Heart left ventricle (tissue), 16 donors: ENCODE results near the gene SCO1. TPM values are rescaled to one million over a fixed set of nuclear protein-coding genes. Genes with fewer than 3 reads are reported as not detected.

ENCODE experiments used
- ATAC-seq, 4 donors: fragments of 200-7000 bp; cut with Tn5 transposase; one replicate each; pipeline ENCODE4 v1.9.1; 2020 to 2022; ENCODE audit warnings: moderate library complexity in 4 of 4, mild to moderate bottlenecking in 3 of 4, moderate number of reproducible peaks in 1 of 4
- DNase-seq, 5 donors: peaks; one replicate each; pipeline ENCODE4 v3.0.0-alpha.2; 2020
- H3K27ac ChIP-seq, 12 donors: fragments of 200-600 bp; sonication (generic) in 4 of 12; one replicate each; pipeline versions ENCODE4 v1.5.0 to v1.8.0; 2016 to 2022; ENCODE audit warnings: mild to moderate bottlenecking in 2 of 12
- H3K27me3 ChIP-seq, 9 donors: fragments of 200-600 bp; sonication (generic) in 2 of 9; one replicate each; pipeline versions ENCODE4 v1.5.1 to v1.8.0; 2016 to 2022; ENCODE audit warnings: mild to moderate bottlenecking in 3 of 9
- H3K36me3 ChIP-seq, 9 donors: fragments of 200-600 bp; sonication (generic) in 2 of 9; one replicate each; pipeline versions ENCODE4 v1.5.0 to v1.8.0; 2018 to 2022; ENCODE audit warnings: mild to moderate bottlenecking in 2 of 9
- H3K4me1 ChIP-seq, 12 donors: fragments of 200-600 bp; sonication (generic) in 4 of 12; one replicate each; pipeline versions ENCODE4 v1.5.0 to v1.8.0; 2016 to 2022; ENCODE audit warnings: mild to moderate bottlenecking in 3 of 12
- H3K4me3 ChIP-seq, 12 donors: fragments of 200-600 bp; sonication (generic) in 4 of 12; one replicate each; pipeline versions ENCODE4 v1.5.0 to v1.8.0; 2017 to 2022; ENCODE audit warnings: mild to moderate bottlenecking in 9 of 12, moderate library complexity in 4 of 12
- H3K9me3 ChIP-seq, 12 donors: fragments of 200-600 bp; sonication (generic) in 4 of 12; one replicate each; pipeline versions ENCODE4 v1.5.0 to v1.8.0; 2016 to 2022; ENCODE audit warnings: mild to moderate bottlenecking in 1 of 12
- POLR2A ChIP-seq, 2 donors: fragments of 450-650 bp; IDR thresholded peaks; one replicate each; pipeline ENCODE4 v1.6.1; 2017; ENCODE audit warnings: antibody characterized with exemption in 2 of 2, mild to moderate bottlenecking in 2 of 2, moderate library complexity in 2 of 2
- WGBS, 4 donors: extraction: QIAGEN DNeasy Blood & Tissue Kit in 2 of 4; methylation state at CpG; one replicate each; pipeline versions ENCODE4 v1.1.5 to v1.1.7; 2013 to 2018; 5-methylcytosine and 5-hydroxymethylcytosine counted together
- intact Hi-C, 10 donors: fragments of 100-400 bp; cut with DNase I; formaldehyde crosslinking; loops; one replicate each; pipeline versions ENCODE4 v1.11.1 to v1.14.2; 2022
- polyA plus RNA-seq, 2 donors: library from polyadenylated mRNA; stranded (reverse); fragments of 200-250 nt; gene quantifications; one replicate each; pipeline ENCODE4 v1.2.3, GENCODE V29; 2013
- total RNA-seq, 9 donors: library from RNA; depleted of rRNA in 2 of 9; stranded (reverse); fragments of >200 nt in 2 of 9; fragmentation: NEBNext Ultra II Directional in 3 of 9; extraction: Animal tissue kit (Norgen Biotek cat#: 25700) in 3 of 9; gene quantifications; one replicate each; pipeline versions ENCODE4 v1.1.0 to v1.2.4, GENCODE V29; 2016 to 2023
- TF ChIP-seq, protein P1 (sequence below), 12 donors: fragments of 200-600 bp; sonication (generic) in 4 of 12; IDR thresholded peaks; one replicate each; pipeline versions ENCODE4 v1.5.0 to v1.8.0; 2018 to 2022; ENCODE audit warnings: antibody characterized with exemption in 12 of 12, mild to moderate bottlenecking in 5 of 12
- donor health status: ischemic (EF 13 %, LVEDD 7.1; RV severe dilation, severe dysfunction).
- donor health status: healthy with polysubstance abuse.
- donor health status: DM: no; HTN: yes; CAD: no.
- donor health status: DM: no; HTN: no; CAD: no.
- donor health status: ischemic (EF 25% LVEDD 6.9; RV normal size, moderate dysfunction).
- donor health status: ischemic (EF 25% LVEDD 5.7; RV mildly dilated, moderate dysfunction).
- donor health status: healthy.
- donor health status: DM: yes; HTN: yes; CAD: no.
- donor health status: ischemic (EF 35%, LVEDD 5.7; RV mildly dilated, moderate dysfunction).
- donor health status: nonischemic (EF 11% LVEDD 7.7; RV severe dilation, severe dysfunction).
- donor health status: DM: yes; HTN: yes; CAD: no.
- donor health status: PGD.
- donor health status: ischemic (EF 29% LVEDD 5.4; RV normal size, mild dysfunction).
- donor health status: nonischemic (EF 23%, LVEDD 6.1; RV moderate dilation, normal function).

SCO1 gene
- total and polyA plus RNA-seq, 11 donors: 9.2 to 53.4 (median 31.4) TPM

DNA sequence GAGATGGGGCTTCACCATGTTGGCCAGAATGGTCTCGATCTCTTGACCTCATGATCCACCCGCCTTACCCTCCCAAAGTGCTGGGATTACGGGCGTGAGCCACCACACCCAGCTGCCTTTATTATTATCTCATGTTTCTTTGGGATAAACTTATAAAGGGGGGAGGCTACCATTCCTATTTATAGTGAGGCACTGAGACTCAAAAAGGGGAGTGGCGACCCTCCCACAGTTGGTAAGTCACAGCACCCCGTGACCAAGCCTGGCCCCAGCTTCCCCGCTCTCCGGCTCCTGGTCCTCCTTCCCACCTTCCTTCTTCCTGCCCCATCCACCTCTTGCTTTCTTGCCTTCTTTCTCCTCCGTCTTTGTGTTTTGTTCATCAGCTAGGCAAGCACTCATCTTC lies 45.4 kb downstream of the SCO1 start:
- 73 to 96% (median 83%) methylated on average over 9 of the region's 9 CpGs for WGBS, 4 donors
- ATAC-seq: no peak
- intact Hi-C loops: no loop called here

DNA sequence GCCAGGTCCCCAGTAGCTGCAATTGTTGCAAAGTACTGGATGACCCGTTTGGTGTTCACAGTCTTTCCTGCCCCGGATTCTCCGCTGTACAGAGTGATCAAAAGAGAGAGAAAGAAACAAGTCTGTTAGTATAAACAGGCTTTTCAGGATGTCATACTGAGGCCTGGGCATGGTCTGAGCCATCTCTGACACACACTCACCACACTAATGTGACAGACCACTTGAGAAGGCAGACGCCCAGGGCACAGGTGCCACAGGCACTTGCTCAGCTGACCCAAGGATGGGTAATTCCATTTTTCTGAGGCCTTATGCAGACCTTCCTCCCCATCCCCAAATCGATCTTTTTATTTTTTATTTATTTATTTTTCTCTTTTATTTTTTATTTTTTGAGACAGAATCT lies 47.7 kb downstream of the SCO1 start:
- no peaks in the 10 kb centered on the region for H3K36me3 ChIP-seq
- H3K4me3 ChIP-seq: no peak overlapping the region
- H3K27ac ChIP-seq: no peak overlapping the region
- no peak for DNase-seq
- H3K27me3 ChIP-seq: no peaks in the 10 kb centered on the region
- ATAC-seq: no peak
- no peaks in the 10 kb centered on the region for H3K9me3 ChIP-seq
- intact Hi-C loops: loop anchor here in 7 of 10 donors (5.0 to 10.0 kb wide), 4 partner anchors 193 to 495 kb away; no protein-coding TSS in a partner anchor
- TF ChIP-seq, protein P1, sequence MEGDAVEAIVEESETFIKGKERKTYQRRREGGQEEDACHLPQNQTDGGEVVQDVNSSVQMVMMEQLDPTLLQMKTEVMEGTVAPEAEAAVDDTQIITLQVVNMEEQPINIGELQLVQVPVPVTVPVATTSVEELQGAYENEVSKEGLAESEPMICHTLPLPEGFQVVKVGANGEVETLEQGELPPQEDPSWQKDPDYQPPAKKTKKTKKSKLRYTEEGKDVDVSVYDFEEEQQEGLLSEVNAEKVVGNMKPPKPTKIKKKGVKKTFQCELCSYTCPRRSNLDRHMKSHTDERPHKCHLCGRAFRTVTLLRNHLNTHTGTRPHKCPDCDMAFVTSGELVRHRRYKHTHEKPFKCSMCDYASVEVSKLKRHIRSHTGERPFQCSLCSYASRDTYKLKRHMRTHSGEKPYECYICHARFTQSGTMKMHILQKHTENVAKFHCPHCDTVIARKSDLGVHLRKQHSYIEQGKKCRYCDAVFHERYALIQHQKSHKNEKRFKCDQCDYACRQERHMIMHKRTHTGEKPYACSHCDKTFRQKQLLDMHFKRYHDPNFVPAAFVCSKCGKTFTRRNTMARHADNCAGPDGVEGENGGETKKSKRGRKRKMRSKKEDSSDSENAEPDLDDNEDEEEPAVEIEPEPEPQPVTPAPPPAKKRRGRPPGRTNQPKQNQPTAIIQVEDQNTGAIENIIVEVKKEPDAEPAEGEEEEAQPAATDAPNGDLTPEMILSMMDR (IDR thresholded peaks at IDR 0.05): no peak
- no peak for TF ChIP-seq POLR2A (IDR thresholded peaks at IDR 0.05)
- WGBS, 4 donors: 84 to 92% (median 88%) methylated on average over 5 of the region's 5 CpGs
- peaks cover 0 to 5% (median 0%) of the 10 kb centered on the region in 12 donors for H3K4me1 ChIP-seq

More for the DNA sequence above, 45.4 kb downstream of the SCO1 start:
- Histone ChIP-seq H3K27ac (no peak overlapping the region), H3K36me3 (no peaks in the 10 kb centered on the region), H3K27me3 (no peaks in the 10 kb centered on the region), H3K4me1 (peaks cover 0 to 5% (median 0%) of the 10 kb centered on the region in 12 donors), H3K4me3 (no peak overlapping the region), H3K9me3 (no peaks in the 10 kb centered on the region)
- no peak for DNase-seq
- TF ChIP-seq, protein P1 (IDR thresholded peaks at IDR 0.05): no peak
- no peak for TF ChIP-seq POLR2A (IDR thresholded peaks at IDR 0.05)

DNA sequence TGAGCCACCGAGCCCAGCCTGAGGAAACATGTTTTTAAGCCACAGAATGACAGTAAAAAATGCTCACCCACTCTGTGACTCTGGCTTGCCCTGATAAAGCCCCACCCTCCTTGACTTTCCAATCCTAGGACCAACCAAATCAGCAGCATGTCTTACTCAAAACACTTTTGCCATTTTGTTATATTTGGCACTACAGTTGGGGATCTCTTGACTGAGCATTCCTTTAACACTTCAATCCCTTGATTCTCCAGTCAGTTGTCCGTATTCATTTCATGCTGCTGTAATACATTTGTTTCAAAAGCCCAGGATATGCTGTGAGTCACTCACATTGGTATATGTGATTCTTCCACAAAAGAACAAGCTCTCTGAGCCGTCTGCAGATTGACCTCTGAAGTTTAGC lies 48.4 kb downstream of the SCO1 start:
- Histone ChIP-seq H3K27ac (no peak overlapping the region), H3K27me3 (no peaks in the 10 kb centered on the region), H3K4me1 (peaks cover 0 to 5% (median 0%) of the 10 kb centered on the region in 12 donors), H3K36me3 (peaks cover 0 to 2% (median 0%) of the 10 kb centered on the region in 9 donors), H3K4me3 (no peak overlapping the region), H3K9me3 (no peaks in the 10 kb centered on the region)
- 76 to 86% (median 82%) methylated on average over 3 of the region's 3 CpGs for WGBS, 4 donors
- ATAC-seq (no peak), DNase-seq (no peak)
- no peak for TF ChIP-seq POLR2A (IDR thresholded peaks at IDR 0.05)
- TF ChIP-seq, protein P1 (IDR thresholded peaks at IDR 0.05): no peak
- intact Hi-C loops: loop anchor here in 7 of 10 donors (5.0 to 10.0 kb wide), 4 partner anchors 193 to 496 kb away; no protein-coding TSS in a partner anchor

DNA sequence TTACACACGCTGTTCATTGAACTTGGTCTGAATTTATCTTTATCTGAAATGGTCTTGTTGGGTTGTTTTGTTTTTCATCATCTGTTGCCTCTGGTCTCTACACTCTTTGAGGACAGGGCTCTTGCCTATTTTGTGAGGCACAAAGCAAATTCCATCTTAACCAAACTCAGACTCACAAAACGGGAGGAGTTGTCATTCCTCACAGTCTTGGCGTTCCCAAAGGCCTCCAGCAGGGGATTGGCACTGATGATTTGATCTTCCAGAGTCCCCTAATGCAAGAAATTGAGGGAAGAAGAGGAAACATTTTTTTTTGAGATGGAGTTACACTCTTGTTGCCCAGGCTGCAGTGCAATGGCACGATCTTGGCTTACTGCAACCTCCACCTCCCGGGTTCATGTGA lies 49.0 kb downstream of the SCO1 start:
- no peaks in the 10 kb centered on the region for H3K27me3 ChIP-seq
- peaks cover 0 to 5% (median 0%) of the 10 kb centered on the region in 12 donors for H3K4me1 ChIP-seq
- no peak overlapping the region for H3K4me3 ChIP-seq
- H3K9me3 ChIP-seq: no peaks in the 10 kb centered on the region
- ATAC-seq (no peak), DNase-seq (no peak)
- no peak overlapping the region for H3K27ac ChIP-seq
- 85 to 92% (median 90%) methylated on average over 5 of the region's 5 CpGs for WGBS, 4 donors
- peaks cover 0 to 4% (median 0%) of the 10 kb centered on the region in 9 donors for H3K36me3 ChIP-seq
- TF ChIP-seq, protein P1 (IDR thresholded peaks at IDR 0.05): no peak
- TF ChIP-seq POLR2A (IDR thresholded peaks at IDR 0.05): no peak
- intact Hi-C loops: loop anchor here in 7 of 10 donors (5.0 to 10.0 kb wide), 4 partner anchors 194 to 496 kb away; no protein-coding TSS in a partner anchor
